HG03378 (cell line): Measurements from ENCODE around the gene ANKFN1.
"Not testable (repeated sequence)": the region's sequence is repeated elsewhere in the genome, so short reads cannot be mapped to it uniquely, and the experiment has no call there.

ENCODE experiments used
- ATAC-seq: cut with Tn5 transposase; IDR thresholded peaks from one replicate; pipeline ENCODE4 v1.9.1; 2021; ENCODE audit warnings: mild to moderate bottlenecking, moderate library complexity; ENCODE audit not compliant: unreplicated experiment

The ANKFN1 gene

GRCh38 chr17:56325313-56326000, 172.2 kb downstream of the ANKFN1 start:
- no peak for ATAC-seq

- no peak for ATAC-seq
Observed at GRCh38 chr17:56326001-56326359, 172.7 kb downstream of the ANKFN1 start.

- no peak for ATAC-seq
Observed at GRCh38 chr17:56347639-56348038, 194.4 kb downstream of the ANKFN1 start.

- no peak for ATAC-seq
Observed at GRCh38 chr17:56350592-56350991, 197.3 kb downstream of the ANKFN1 start.

- no peak for ATAC-seq
Observed at GRCh38 chr17:56351675-56352074, 198.4 kb downstream of the ANKFN1 start.

- ATAC-seq = no peak
Observed at GRCh38 chr17:56358651-56359050, 205.4 kb downstream of the ANKFN1 start.

- ATAC-seq = no peak
Observed at GRCh38 chr17:56359518-56359917, 206.2 kb downstream of the ANKFN1 start.

- ATAC-seq = no peak
Observed at GRCh38 chr17:56367366-56367765, 214.1 kb downstream of the ANKFN1 start.

- ATAC-seq = no peak
Observed at GRCh38 chr17:56373981-56374833, 220.9 kb downstream of the ANKFN1 start.

GRCh38 chr17:56389356-56389755, 236.1 kb downstream of the ANKFN1 start:
- ATAC-seq = no peak

- ATAC-seq = no peak
Observed at GRCh38 chr17:56392321-56392720, 239.0 kb downstream of the ANKFN1 start.

- ATAC-seq = no peak
Observed at GRCh38 chr17:56393156-56393555, 239.9 kb downstream of the ANKFN1 start.

- no peak for ATAC-seq
Observed at GRCh38 chr17:56395787-56396186, 242.5 kb downstream of the ANKFN1 start.

- ATAC-seq = no peak
Observed at GRCh38 chr17:56407086-56407485, 253.8 kb downstream of the ANKFN1 start.

GRCh38 chr17:56412356-56412755, 259.1 kb downstream of the ANKFN1 start:
- not testable (repeated sequence) for ATAC-seq

GRCh38 chr17:56416682-56417351, 263.5 kb downstream of the ANKFN1 start:
- no peak for ATAC-seq

GRCh38 chr17:56424005-56424404, 270.7 kb downstream of the ANKFN1 start:
- no peak for ATAC-seq

- ATAC-seq = no peak
Observed at GRCh38 chr17:56424543-56425044, 271.3 kb downstream of the ANKFN1 start.

GRCh38 chr17:56425483-56425882, 272.2 kb downstream of the ANKFN1 start:
- no peak for ATAC-seq

GRCh38 chr17:56426901-56427300, 273.6 kb downstream of the ANKFN1 start:
- ATAC-seq = no peak

- no peak for ATAC-seq
Observed at GRCh38 chr17:56431736-56432135, 278.5 kb downstream of the ANKFN1 start.

GRCh38 chr17:56432443-56432842, 279.2 kb downstream of the ANKFN1 start:
- ATAC-seq = no peak
